ENCODE measurements around the gene MYH6.

MYH6 gene

GRCh38 chr14:23439107-23439835, 31.2 kb upstream of the MYH6 start:
- no peak overlapping the region for H3K4me3 Mint-ChIP-seq
- H3K4me1 Mint-ChIP-seq: no peaks in the 10 kb centered on the region
- no peaks in the 10 kb centered on the region for H3K9me3 Mint-ChIP-seq
- peaks cover 3% of the 10 kb centered on the region for H3K27me3 Mint-ChIP-seq
- H3K36me3 Mint-ChIP-seq: no peaks in the 10 kb centered on the region
- no peak overlapping the region for H3K27ac Mint-ChIP-seq

GRCh38 chr14:23438101-23438971, 30.3 kb upstream of the MYH6 start:
- H3K4me1 Mint-ChIP-seq: no peaks in the 10 kb centered on the region

GRCh38 chr14:23437133-23438100, 29.3 kb upstream of the MYH6 start:
- Mint-ChIP-seq H3K27ac (no peak overlapping the region), H3K4me3 (no peak overlapping the region), H3K36me3 (no peaks in the 10 kb centered on the region), H3K9me3 (no peaks in the 10 kb centered on the region), H3K4me1 (no peaks in the 10 kb centered on the region), H3K27me3 (peaks cover 2% of the 10 kb centered on the region)

More at GRCh38 chr14:23438101-23438971, 30.3 kb upstream of the MYH6 start:
- Mint-ChIP-seq H3K4me3 (peak overlapping the region; percentile 28), H3K27me3 (peaks cover 6% of the 10 kb centered on the region), H3K9me3 (no peaks in the 10 kb centered on the region), H3K27ac (no peak overlapping the region), H3K36me3 (no peaks in the 10 kb centered on the region)

GRCh38 chr14:23436327-23437132, 28.5 kb upstream of the MYH6 start:
- H3K4me3 Mint-ChIP-seq: no peak overlapping the region
- no peaks in the 10 kb centered on the region for H3K4me1 Mint-ChIP-seq
- no peaks in the 10 kb centered on the region for H3K9me3 Mint-ChIP-seq
- H3K36me3 Mint-ChIP-seq: no peaks in the 10 kb centered on the region
- peaks cover 2% of the 10 kb centered on the region for H3K27me3 Mint-ChIP-seq
- no peak overlapping the region for H3K27ac Mint-ChIP-seq

GRCh38 chr14:23435543-23436326, 27.7 kb upstream of the MYH6 start, which contains the start of gene MYH7:
TSS of gene MYH7 (minus strand) at chr14:23435660. CDS start at chr14:23433732, 1,928 bp downstream.
- H3K4me1 Mint-ChIP-seq: no peaks in the 10 kb centered on the region
- H3K27me3 Mint-ChIP-seq: peaks cover 2% of the 10 kb centered on the region
- no peak within 1 kb of the TSS for H3K4me3 Mint-ChIP-seq
- no peaks in the 10 kb centered on the region for H3K9me3 Mint-ChIP-seq
- no peaks in the 10 kb centered on the region for H3K36me3 Mint-ChIP-seq
- no peak within 1 kb of the TSS for H3K27ac Mint-ChIP-seq

- H3K36me3 Mint-ChIP-seq: no peaks in the 10 kb centered on the region
- peaks cover 2% of the 10 kb centered on the region for H3K27me3 Mint-ChIP-seq
- H3K27ac Mint-ChIP-seq: no peak overlapping the region
- no peaks in the 10 kb centered on the region for H3K9me3 Mint-ChIP-seq
- no peak overlapping the region for H3K4me3 Mint-ChIP-seq
- no peaks in the 10 kb centered on the region for H3K4me1 Mint-ChIP-seq
These were observed 26.6 kb upstream of the MYH6 start for GRCh38 chr14:23434488-23435222.

- Mint-ChIP-seq H3K4me3 (no peak overlapping the region), H3K9me3 (no peaks in the 10 kb centered on the region), H3K27me3 (peaks cover 2% of the 10 kb centered on the region), H3K4me1 (no peaks in the 10 kb centered on the region), H3K27ac (no peak overlapping the region), H3K36me3 (no peaks in the 10 kb centered on the region)
These were observed 25.4 kb upstream of the MYH6 start for GRCh38 chr14:23433457-23433856.

GRCh38 chr14:23432946-23433345, 24.9 kb upstream of the MYH6 start:
- Mint-ChIP-seq H3K4me3 (no peak overlapping the region), H3K27me3 (peaks cover 2% of the 10 kb centered on the region), H3K9me3 (no peaks in the 10 kb centered on the region), H3K27ac (no peak overlapping the region), H3K36me3 (no peaks in the 10 kb centered on the region), H3K4me1 (no peaks in the 10 kb centered on the region)

GRCh38 chr14:23432102-23432925, 24.2 kb upstream of the MYH6 start:
- no peaks in the 10 kb centered on the region for H3K36me3 Mint-ChIP-seq

GRCh38 chr14:23431486-23431885, 23.4 kb upstream of the MYH6 start:
- no peaks in the 10 kb centered on the region for H3K4me1 Mint-ChIP-seq
- no peak overlapping the region for H3K27ac Mint-ChIP-seq
- no peaks in the 10 kb centered on the region for H3K9me3 Mint-ChIP-seq
- no peaks in the 10 kb centered on the region for H3K36me3 Mint-ChIP-seq
- H3K27me3 Mint-ChIP-seq: peaks cover 3% of the 10 kb centered on the region
- H3K4me3 Mint-ChIP-seq: no peak overlapping the region

More at GRCh38 chr14:23432102-23432925, 24.2 kb upstream of the MYH6 start:
- no peak overlapping the region for H3K27ac Mint-ChIP-seq
- H3K9me3 Mint-ChIP-seq: no peaks in the 10 kb centered on the region
- peaks cover 3% of the 10 kb centered on the region for H3K27me3 Mint-ChIP-seq
- no peak overlapping the region for H3K4me3 Mint-ChIP-seq
- H3K4me1 Mint-ChIP-seq: no peaks in the 10 kb centered on the region

- Mint-ChIP-seq H3K4me3 (no peak overlapping the region), H3K9me3 (no peaks in the 10 kb centered on the region), H3K27ac (no peak overlapping the region), H3K4me1 (no peaks in the 10 kb centered on the region), H3K36me3 (no peaks in the 10 kb centered on the region), H3K27me3 (peaks cover 3% of the 10 kb centered on the region)
These were observed 22.6 kb upstream of the MYH6 start for GRCh38 chr14:23430723-23431085.

- Mint-ChIP-seq H3K9me3 (no peaks in the 10 kb centered on the region), H3K27me3 (peaks cover 3% of the 10 kb centered on the region), H3K4me3 (no peak overlapping the region), H3K27ac (no peak overlapping the region), H3K4me1 (no peaks in the 10 kb centered on the region), H3K36me3 (no peaks in the 10 kb centered on the region)
These were observed 22.1 kb upstream of the MYH6 start for GRCh38 chr14:23430016-23430722.

All from activated naive CD4-positive, alpha-beta T cell treated with anti-CD3 and anti-CD28 coated beads, Interleukin-2, amount 50 U/mL, for 24 hours (primary cell).